ENCODE measurements around the gene SFT2D1.
"Not testable (repeated sequence)": the region's sequence is repeated elsewhere in the genome, so short reads cannot be mapped to it uniquely, and the experiment has no call there.

The SFT2D1 gene

DNA sequence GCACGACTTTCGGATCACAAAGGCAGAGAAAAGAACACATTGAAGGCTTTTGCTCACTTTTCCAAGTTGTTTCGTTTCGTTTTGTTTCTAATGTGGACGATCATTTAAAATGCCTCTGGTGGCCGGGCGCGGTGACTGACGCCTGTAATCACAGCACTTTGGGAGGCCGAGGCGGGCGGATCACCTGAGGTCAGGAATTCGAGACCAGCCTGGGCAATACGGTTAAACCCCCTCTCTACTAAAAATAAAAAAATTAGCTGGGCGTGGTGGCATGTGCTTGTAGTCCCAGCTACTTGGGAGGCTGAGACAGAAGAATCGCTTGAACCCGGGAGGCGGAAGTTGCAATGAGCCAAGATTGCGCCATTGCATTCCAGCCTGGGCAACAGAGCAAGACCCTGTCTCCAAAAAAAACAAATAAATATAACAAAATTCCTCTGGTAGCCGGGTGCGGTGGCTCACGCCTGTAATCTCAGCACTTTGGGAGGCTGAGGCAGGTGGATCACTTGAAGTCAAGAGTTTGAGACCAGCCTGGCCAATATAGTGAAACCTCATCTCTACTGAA lies 41.5 kb upstream of the SFT2D1 start:
- Mint-ChIP-seq H3K4me3 (peak overlapping the region; percentile 85 to 94 (median 91)), H3K27ac (peak overlapping the region; percentile 88 to 98 (median 95)), H3K4me1 (peaks cover 12% of the 10 kb centered on the region)
- TF ChIP-seq, protein P1, sequence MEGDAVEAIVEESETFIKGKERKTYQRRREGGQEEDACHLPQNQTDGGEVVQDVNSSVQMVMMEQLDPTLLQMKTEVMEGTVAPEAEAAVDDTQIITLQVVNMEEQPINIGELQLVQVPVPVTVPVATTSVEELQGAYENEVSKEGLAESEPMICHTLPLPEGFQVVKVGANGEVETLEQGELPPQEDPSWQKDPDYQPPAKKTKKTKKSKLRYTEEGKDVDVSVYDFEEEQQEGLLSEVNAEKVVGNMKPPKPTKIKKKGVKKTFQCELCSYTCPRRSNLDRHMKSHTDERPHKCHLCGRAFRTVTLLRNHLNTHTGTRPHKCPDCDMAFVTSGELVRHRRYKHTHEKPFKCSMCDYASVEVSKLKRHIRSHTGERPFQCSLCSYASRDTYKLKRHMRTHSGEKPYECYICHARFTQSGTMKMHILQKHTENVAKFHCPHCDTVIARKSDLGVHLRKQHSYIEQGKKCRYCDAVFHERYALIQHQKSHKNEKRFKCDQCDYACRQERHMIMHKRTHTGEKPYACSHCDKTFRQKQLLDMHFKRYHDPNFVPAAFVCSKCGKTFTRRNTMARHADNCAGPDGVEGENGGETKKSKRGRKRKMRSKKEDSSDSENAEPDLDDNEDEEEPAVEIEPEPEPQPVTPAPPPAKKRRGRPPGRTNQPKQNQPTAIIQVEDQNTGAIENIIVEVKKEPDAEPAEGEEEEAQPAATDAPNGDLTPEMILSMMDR (IDR thresholded peaks at IDR 0.05; ENCODE audit: unreplicated experiment in 3 of 3), result peak; percentile 22 to 41 (median 25)
- H3K9me3 Mint-ChIP-seq; H3K27me3 Mint-ChIP-seq (ENCODE audit: low read depth); H3K36me3 Mint-ChIP-seq (ENCODE audit: low read depth): not testable (repeated sequence)

DNA sequence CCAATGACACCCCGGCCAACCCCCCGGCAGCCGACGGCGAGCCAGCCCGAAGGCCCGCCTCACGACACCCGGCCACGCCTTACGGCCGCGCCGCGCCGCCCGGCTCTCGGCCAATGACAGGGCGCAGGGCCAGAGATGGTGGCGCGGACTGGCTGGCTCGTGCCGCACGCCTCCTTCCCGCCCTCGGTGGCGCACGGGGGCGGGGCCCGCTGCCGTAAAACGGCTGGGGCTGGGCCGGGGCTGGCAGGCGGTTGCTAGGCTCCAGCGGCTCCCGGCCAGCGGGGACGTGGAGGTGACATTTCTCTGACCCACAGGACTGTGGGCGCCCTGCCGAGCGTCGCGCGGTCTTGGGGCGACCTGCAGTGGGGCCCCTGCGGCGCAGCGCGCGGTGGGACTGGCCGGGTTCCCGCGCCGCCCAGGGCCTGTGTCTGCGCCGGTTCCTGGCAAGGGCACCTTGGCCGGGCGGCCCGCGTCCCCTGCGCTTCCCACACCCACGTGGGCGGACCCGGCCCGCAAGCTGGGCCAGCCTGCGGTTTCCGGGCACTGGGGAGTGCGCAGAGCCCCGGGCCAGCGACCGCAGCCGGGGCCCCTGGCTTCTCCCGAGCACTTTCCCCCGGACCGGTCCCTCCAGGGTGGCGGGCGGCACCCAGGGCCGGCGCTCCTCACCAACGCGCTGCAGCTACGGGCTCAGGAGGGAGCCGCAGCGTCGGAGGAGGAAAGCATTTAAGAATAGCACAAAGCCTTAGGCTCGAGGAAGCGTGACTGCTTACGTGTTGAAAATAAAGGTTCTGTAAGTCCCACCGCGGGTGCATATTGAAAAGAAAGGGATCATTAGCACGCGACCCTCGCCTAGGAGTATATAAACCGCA lies 40.8 kb upstream of the SFT2D1 start, which contains the start of gene MPC1:
Gene MPC1 (minus strand): TSS at position 8 of the 869 bp plus-strand sequence. CDS start 64 bp downstream, outside the sequence.
- Mint-ChIP-seq H3K36me3 (ENCODE audit: low read depth) (no peaks in the 10 kb centered on the region), H3K27ac (peak within 1 kb of the TSS; percentile 88 to 98 (median 95)), H3K4me1 (peaks cover 16% of the 10 kb centered on the region), H3K27me3 (ENCODE audit: low read depth) (no peaks in the 10 kb centered on the region), H3K4me3 (peak within 1 kb of the TSS; percentile 92 to 97 (median 94)), H3K9me3 (no peaks in the 10 kb centered on the region)
- TF ChIP-seq, protein P1 (IDR thresholded peaks at IDR 0.05; ENCODE audit: unreplicated experiment in 3 of 3), result no peak

DNA sequence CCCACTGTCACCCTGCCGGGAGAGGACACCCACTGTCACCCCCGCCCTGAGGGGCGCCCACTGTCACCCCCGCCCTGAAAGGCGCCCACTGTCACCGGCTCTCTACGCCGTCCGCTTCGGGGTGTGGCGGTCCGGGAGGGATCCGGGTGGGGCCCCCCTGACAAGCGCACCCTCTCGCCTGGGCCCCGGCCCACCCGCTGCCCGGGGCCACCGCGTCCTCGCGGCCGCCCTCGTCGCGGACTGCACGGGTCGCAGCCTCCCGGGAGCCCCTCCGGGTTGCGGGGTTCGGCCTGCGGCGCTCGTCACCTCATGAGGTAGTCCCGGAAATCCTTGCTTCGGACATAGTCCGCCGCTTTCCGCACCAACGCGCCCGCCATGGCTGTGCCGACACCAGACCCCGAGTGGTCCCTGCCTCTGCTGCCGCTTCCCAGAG lies 40.2 kb upstream of the SFT2D1 start:
- Mint-ChIP-seq H3K9me3 (no peaks in the 10 kb centered on the region), H3K36me3 (ENCODE audit: low read depth) (no peaks in the 10 kb centered on the region), H3K4me1 (peaks cover 11% of the 10 kb centered on the region), H3K4me3 (peak overlapping the region; percentile 92 to 97 (median 94)), H3K27ac (no peak overlapping the region), H3K27me3 (ENCODE audit: low read depth) (no peaks in the 10 kb centered on the region)
- TF ChIP-seq, protein P1 (IDR thresholded peaks at IDR 0.05; ENCODE audit: unreplicated experiment in 3 of 3), result no peak

DNA sequence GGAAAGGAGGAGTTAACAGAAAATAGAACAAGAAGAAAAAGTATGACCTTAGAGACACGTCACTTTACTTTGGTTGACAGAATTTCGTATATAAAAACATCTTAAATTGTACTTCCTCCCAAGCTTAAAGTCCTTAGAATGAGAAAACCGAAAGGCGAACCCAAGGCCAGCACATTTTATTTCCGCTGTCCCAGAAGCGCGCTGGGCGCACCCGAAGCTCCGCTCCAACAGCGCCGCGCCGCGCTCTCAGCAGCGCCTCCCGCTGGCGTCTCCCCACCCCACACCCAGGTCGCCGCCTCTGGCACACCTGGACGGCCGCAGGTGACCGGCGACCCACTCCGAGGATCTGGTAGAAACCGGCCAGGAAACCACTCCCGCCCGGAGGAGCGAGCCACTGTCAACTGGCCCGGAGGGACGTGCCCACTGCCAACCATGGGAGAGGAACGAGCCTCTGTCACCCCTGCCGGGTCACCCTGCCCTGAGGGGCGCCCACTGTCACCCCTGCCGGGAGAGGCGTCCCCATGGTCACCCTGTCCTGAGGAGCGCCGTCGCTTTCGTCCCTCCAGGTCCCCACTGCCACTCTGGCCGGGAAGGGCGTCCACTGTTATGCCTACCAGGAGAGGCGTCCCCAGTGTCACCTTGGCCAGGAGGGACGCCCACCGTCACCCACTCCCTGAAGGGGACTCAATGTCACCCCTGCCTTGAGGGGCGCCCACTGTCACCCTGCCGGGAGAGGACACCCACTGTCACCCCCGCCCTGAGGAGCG lies 39.6 kb upstream of the SFT2D1 start:
- H3K9me3 Mint-ChIP-seq, result no peaks in the 10 kb centered on the region
- H3K27ac Mint-ChIP-seq, result peak overlapping the region; percentile 20 to 82 (median 76)
- peaks cover 10% of the 10 kb centered on the region for H3K4me1 Mint-ChIP-seq
- TF ChIP-seq, protein P1 (IDR thresholded peaks at IDR 0.05; ENCODE audit: unreplicated experiment in 3 of 3), result peak; percentile 73 to 88 (median 75)
- no peaks in the 10 kb centered on the region for H3K36me3 Mint-ChIP-seq (ENCODE audit: low read depth)
- no peaks in the 10 kb centered on the region for H3K27me3 Mint-ChIP-seq (ENCODE audit: low read depth)
- peak overlapping the region; percentile 92 to 97 (median 94) for H3K4me3 Mint-ChIP-seq

DNA sequence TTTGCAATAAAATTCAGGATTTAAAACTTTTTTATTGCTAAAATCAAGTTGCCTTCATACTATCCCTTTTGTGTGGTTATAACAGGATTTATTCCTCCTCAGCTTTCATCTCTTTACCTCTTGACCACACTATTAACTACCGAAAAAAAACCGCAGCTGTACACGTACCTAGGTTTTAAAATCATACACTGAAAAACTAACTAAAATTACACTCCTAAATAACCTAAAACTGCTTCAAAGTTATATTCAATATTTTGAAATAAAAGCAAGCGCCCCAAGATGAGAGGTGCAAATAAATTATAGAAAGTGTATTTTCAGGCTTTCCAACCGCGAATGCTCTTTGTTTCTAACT lies 39.0 kb upstream of the SFT2D1 start:
- Mint-ChIP-seq H3K4me1 (peaks cover 10% of the 10 kb centered on the region), H3K27me3 (ENCODE audit: low read depth) (no peaks in the 10 kb centered on the region), H3K4me3 (peak overlapping the region; percentile 92 to 97 (median 94)), H3K36me3 (ENCODE audit: low read depth) (no peaks in the 10 kb centered on the region), H3K9me3 (no peaks in the 10 kb centered on the region), H3K27ac (peak overlapping the region; percentile 20 to 82 (median 76))
- TF ChIP-seq, protein P1 (IDR thresholded peaks at IDR 0.05; ENCODE audit: unreplicated experiment in 3 of 3), result no peak
